Stimulated activated CD8-positive, alpha-beta memory T cell treated with anti-CD3 and anti-CD28 coated beads, Interleukin-12 subunit alpha, Interleukin-12 subunit beta, amount 100 ng/mL, for 4 hours (primary cell): ENCODE data around the gene TRIM17.

Experiments used
- DNase-seq: peaks from one replicate; pipeline ENCODE4 v3.0.0-alpha.2; 2020; ENCODE audit warnings: low read depth

Gene TRIM17

GRCh38 chr1:228378090-228378872 lies 38.4 kb downstream of the TRIM17 start:
- peak; percentile 10 for DNase-seq

- no peak for DNase-seq
These were observed 39.0 kb downstream of the TRIM17 start for GRCh38 chr1:228377664-228378089.

GRCh38 chr1:228376651-228377631 lies 39.7 kb downstream of the TRIM17 start:
- DNase-seq: no peak

- no peak for DNase-seq
These were observed 40.4 kb downstream of the TRIM17 start for GRCh38 chr1:228376262-228376628.

GRCh38 chr1:228375578-228376261 lies 40.9 kb downstream of the TRIM17 start:
- DNase-seq: no peak

- DNase-seq: no peak
These were observed 41.7 kb downstream of the TRIM17 start for GRCh38 chr1:228374711-228375577.

- no peak for DNase-seq
These were observed 42.7 kb downstream of the TRIM17 start for GRCh38 chr1:228373681-228374571.

- no peak for DNase-seq
These were observed 43.5 kb downstream of the TRIM17 start for GRCh38 chr1:228373004-228373680.

- DNase-seq: no peak
These were observed 44.3 kb downstream of the TRIM17 start for GRCh38 chr1:228372183-228373003.

- no peak for DNase-seq
These were observed 44.9 kb downstream of the TRIM17 start for GRCh38 chr1:228371741-228372182.

GRCh38 chr1:228370941-228371740 lies 45.5 kb downstream of the TRIM17 start:
- DNase-seq: no peak

GRCh38 chr1:228370439-228370940 lies 46.2 kb downstream of the TRIM17 start:
- DNase-seq: no peak

- no peak for DNase-seq
These were observed 46.8 kb downstream of the TRIM17 start for GRCh38 chr1:228369608-228370438.

GRCh38 chr1:228368801-228369607 lies 47.7 kb downstream of the TRIM17 start:
- no peak for DNase-seq

- DNase-seq: no peak
These were observed 48.6 kb downstream of the TRIM17 start for GRCh38 chr1:228367798-228368791.
